Hematopoietic multipotent progenitor cell (in vitro differentiated cells): Measurements from ENCODE around the gene ASB3. TPM values are rescaled to one million over a fixed set of nuclear protein-coding genes. Genes with fewer than 3 reads are reported as not detected.
A peak's percentile ranks its signal among the peaks of the same experiment; 100 is the strongest.
"Not testable (repeated sequence)": the region's sequence is repeated elsewhere in the genome, so short reads cannot be mapped to it uniquely, and the experiment has no call there.

Source experiments
- DNase-seq, 3 donors: peaks; one replicate each; pipeline ENCODE4 v3.0.0-alpha.2; 2011 to 2015; ENCODE audit warnings: low read depth in 2 of 3, low spot score in 2 of 3
- total RNA-seq: library from RNA; depleted of rRNA; stranded (reverse); fragments of >200 nt; gene quantifications from one replicate; pipeline ENCODE4 v1.2.3, GENCODE V29; 2012

The ASB3 gene
- total RNA-seq, 1 donor = 31.5 TPM

GRCh38 chr2:53744395-53745065 lies 42.2 kb downstream of the ASB3 start:
- DNase-seq = no peak

- DNase-seq = peak in 2 of 3 donors; percentile 16 to 35
Observed at GRCh38 chr2:53740170-53740569, 46.6 kb downstream of the ASB3 start.

- no peak for DNase-seq
Observed at GRCh38 chr2:53739032-53739431, 47.7 kb downstream of the ASB3 start.

DNA sequence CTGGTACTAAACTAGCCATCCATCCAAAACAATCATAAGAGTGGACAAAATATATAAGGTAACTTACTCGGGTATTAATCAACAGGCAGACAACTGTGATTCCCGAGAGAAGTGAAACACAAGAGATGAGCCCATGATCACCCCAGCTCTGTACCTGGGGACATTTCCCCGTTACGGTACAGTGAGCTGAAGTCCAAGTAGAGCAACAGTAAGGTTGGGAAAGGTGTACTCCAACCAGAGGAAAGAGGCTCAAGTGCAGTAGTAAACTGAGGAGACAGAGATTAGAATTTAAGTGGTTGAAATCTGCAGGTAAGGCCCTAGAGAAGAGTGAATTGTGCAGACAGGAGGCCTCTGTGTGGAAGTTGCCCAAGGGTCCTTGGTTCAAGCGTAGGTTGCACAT lies 49.7 kb downstream of the ASB3 start:
- no peak for DNase-seq

- no peak for DNase-seq
Observed at GRCh38 chr2:53729143-53729762, 57.5 kb downstream of the ASB3 start.

- no peak for DNase-seq
Observed at GRCh38 chr2:53727921-53728320, 58.8 kb downstream of the ASB3 start.

DNA sequence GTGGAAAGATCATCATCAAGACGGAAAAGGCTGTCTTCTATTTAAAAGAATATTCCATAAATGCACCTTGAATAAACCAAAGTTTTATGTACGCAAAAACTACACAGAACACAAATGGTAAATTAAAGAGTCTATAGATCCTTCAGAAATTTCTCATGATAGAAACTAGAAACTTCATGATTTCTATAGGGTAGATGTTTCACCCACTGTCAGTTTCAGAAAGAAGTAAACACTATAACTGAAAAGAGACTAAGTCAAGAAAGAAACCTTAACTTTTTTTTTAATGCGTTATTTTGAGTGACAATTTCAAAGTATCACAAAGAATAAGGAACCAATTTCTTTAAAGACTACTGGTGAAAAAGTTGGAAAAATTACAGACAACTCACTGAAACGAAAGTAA lies 61.1 kb downstream of the ASB3 start:
- DNase-seq = no peak

- peak in 1 of 3 donors; percentile 7 for DNase-seq
Observed at GRCh38 chr2:53724536-53724935, 62.2 kb downstream of the ASB3 start.

DNA sequence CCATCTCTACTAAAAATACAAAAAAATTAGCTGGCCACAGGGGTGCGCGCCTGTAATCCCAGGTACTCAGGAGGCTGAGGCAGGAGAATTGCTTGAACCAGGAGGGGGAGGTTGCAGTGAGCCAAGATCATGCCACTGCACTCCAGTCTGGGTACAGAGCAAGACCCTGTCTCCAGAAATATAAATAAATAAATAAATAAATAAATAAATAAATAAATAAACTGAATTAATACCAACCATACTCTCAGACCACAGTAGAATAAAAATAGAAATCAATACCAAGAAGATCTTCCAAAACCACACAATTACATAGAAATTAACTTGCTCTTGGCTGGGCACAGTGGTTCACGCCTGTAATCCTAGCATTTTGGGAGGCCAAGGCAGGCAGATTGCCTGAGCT lies 65.8 kb downstream of the ASB3 start:
- DNase-seq = not testable (repeated sequence)

GRCh38 chr2:53715568-53715967 lies 71.2 kb downstream of the ASB3 start:
- peak in 1 of 3 donors; percentile 3 for DNase-seq

DNA sequence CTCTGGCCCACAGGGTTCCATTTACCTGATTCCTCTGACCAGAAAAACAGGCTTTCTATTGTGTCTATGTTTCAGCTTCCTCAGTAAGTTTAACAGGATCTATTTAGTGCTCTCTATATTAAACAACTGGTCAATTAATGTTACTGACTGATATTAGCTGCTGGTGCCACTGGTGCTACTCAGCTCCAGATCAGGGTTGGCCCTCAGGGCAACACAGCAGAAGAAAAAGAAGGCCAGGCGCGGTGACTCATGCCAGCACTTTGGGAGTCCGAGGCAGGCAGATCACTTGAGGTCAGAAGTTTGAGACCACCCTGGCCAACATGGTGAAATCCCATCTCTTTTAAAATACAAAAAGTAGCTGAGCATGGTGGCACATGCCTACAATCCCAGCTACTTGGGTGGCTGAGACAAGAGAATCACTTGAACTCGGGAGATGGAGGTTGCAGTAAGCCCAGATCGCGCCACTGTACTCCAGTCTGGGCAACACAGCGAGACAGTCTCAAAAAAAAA lies 75.4 kb downstream of the ASB3 start:
- no peak for DNase-seq

DNA sequence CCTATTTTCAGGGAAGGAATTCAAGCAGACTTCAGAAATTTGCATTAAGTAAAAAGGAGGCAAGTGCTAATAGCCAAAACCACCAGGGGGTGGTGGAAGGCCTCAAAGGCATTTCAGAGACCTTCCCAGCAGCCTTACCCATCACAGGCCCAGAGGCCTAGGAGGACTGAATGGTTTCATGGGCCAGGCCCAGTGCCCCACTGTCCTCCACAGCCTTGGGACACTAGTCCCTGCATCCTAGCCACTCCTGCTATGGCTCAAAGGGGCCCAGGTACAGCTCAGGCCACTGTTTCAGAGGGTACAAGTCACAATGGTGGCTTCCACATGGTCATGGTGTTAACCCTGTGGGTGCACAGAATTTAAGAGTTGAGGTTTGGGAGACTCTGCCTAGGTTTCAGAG lies 77.8 kb downstream of the ASB3 start:
- DNase-seq = no peak

DNA sequence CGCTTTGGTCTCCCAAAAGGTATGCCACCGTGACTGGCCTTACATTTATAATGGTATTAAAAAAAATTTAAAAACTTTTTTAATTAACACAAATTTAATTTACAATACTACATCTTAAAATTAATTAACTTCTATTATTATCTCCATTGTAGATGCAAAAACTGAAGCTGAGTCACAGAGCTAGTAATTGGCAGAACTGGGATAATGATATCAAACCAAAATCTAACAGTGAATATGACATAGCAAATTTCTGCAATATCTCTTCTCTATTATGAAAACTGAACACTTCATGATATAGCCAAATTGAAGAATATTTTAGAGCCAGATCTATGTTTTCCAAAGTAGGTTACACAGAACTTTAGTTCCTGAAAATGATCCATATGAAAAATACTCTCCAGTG lies 85.5 kb downstream of the ASB3 start:
- no peak for DNase-seq

GRCh38 chr2:53697686-53698085 lies 89.1 kb downstream of the ASB3 start:
- DNase-seq = no peak

GRCh38 chr2:53697092-53697491 lies 89.7 kb downstream of the ASB3 start:
- no peak for DNase-seq

- no peak for DNase-seq
Observed at GRCh38 chr2:53695575-53695974, 91.2 kb downstream of the ASB3 start.

- no peak for DNase-seq
Observed at GRCh38 chr2:53694096-53694771, 92.5 kb downstream of the ASB3 start.

GRCh38 chr2:53690876-53691275 lies 95.9 kb downstream of the ASB3 start:
- no peak for DNase-seq

- DNase-seq = no peak
Observed at GRCh38 chr2:53672881-53673522, 113.8 kb downstream of the ASB3 start.

GRCh38 chr2:53670331-53670730 lies 116.4 kb downstream of the ASB3 start:
- DNase-seq = no peak

DNA sequence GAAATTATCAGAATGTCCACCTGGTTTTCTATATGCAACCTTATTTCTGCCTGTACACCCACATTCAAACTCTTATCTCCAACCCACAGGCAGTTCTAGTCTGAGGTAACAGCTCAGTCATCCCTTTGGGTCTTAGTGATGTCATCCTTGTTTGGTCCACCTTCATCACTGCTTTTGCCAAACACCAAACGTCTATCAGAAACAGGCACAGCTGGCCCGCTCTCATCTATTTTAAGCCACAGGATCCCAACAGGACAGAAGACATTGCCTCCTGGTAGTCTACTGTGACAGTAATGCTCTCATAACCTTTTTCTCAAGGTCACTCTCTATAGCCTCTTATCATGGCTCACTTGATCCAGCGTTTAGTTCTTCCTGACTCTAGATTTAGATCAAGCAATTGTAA lies 118.1 kb downstream of the ASB3 start:
- peak in 1 of 3 donors; percentile 5 for DNase-seq
